K562 (cell line): ENCODE data around the gene SORCS1. TPM values are rescaled to one million over a fixed set of nuclear protein-coding genes. Genes with fewer than 3 reads are reported as not detected.

ENCODE experiments used
- ATAC-seq: fragments of 200-7000 bp; cut with Tn5 transposase; 3 replicates; pipeline ENCODE4 v1.9.1; 2020; ENCODE audit warnings: moderate library complexity
- BruUV-seq: library from RNA; stranded (reverse); fragments of 400-500 nt; replicated peaks from 2 replicates; lab custom pipeline; 2021; lab: Mats Ljungman, UMichigan
- CTCF ChIA-PET: fragments of 300-600 bp; formaldehyde crosslinking; extraction: SDS; loops from one replicate; lab custom pipeline; 2021; ENCODE audit warnings: low intra/inter-chr PET ratio; lab: Yijun Ruan, JAX
- POLR2A ChIA-PET: fragments of 300-600, 350-650 bp; sonication (Branson Sonifier 250); formaldehyde crosslinking; extraction: SDS; loops from one replicate; lab custom pipeline; 2021; ENCODE audit warnings: antibody characterized with exemption, inconsistent platforms; lab: Yijun Ruan, JAX
- DNase-seq, 4 experiments: peaks; one replicate each; pipeline versions ENCODE4 v3.0.0 to v3.0.0-alpha.2; 2011 to 2018; ENCODE audit warnings: low spot score in 3 of 4, mixed read lengths in 3 of 4; ENCODE audit errors: extremely low read depth in 1 of 4
- FAIRE-seq: peaks from 2 replicates; lab custom pipeline; 2011; peaks lifted over from hg19 to GRCh38; lab: Jason Lieb, UNC
- H2AFZ ChIP-seq: 2 replicates; pipeline ENCODE4 v1.6.0; 2011; ENCODE audit warnings: low read depth, low read length, control low read depth, inconsistent platforms
- H3K27ac ChIP-seq: fragments of 200-600 bp; 3 replicates; pipeline ENCODE4 v1.8.0; 2011; ENCODE audit warnings: low read depth, mild to moderate bottlenecking, control low read depth, inconsistent platforms, low read length, moderate library complexity, mixed read lengths; ENCODE audit errors: extremely low read depth
- H3K27me3 ChIP-seq, 2 experiments: fragments of 300-600 bp in 1 of 2; 2 replicates in 1 of 2; 3 replicates in 1 of 2; pipeline versions ENCODE4 v1.6.0 to v1.8.0; 2011; ENCODE audit warnings: inconsistent platforms in 2 of 2, low read length in 2 of 2, mild to moderate bottlenecking in 1 of 2, mixed read lengths in 1 of 2, moderate library complexity in 1 of 2; ENCODE audit not compliant: control insufficient read depth in 2 of 2, insufficient read depth in 2 of 2
- H3K36me3 ChIP-seq: fragments of 300-600 bp; 3 replicates; pipeline ENCODE4 v1.8.0; 2011; ENCODE audit warnings: mild to moderate bottlenecking, low read length, inconsistent platforms; ENCODE audit not compliant: control insufficient read depth, insufficient read depth
- H3K4me1 ChIP-seq, 2 experiments: fragments of 200-600 bp in 1 of 2; replicated peaks in 1 of 2; 2 replicates in 1 of 2; 3 replicates in 1 of 2; pipeline versions ENCODE4 v1.5.1 to v1.8.0; 2011; ENCODE audit warnings: inconsistent platforms in 2 of 2, low read length in 2 of 2, mild to moderate bottlenecking in 1 of 2, mixed read lengths in 1 of 2, moderate library complexity in 1 of 2; ENCODE audit not compliant: control insufficient read depth in 2 of 2, insufficient read depth in 2 of 2
- H3K4me2 ChIP-seq: 2 replicates; pipeline ENCODE4 v1.6.1; 2011; ENCODE audit warnings: low read length, control low read depth, inconsistent platforms, mixed read lengths; ENCODE audit not compliant: insufficient read depth
- H3K4me3 ChIP-seq: fragments of 200-600 bp; sonication (generic), shearing (Covaris generic); 2 replicates; pipeline ENCODE4 v1.5.1; 2016; ENCODE audit warnings: control low read depth, inconsistent platforms
- H3K79me2 ChIP-seq: fragments of 200-600 bp; 3 replicates; pipeline ENCODE4 v1.8.0; 2011; ENCODE audit warnings: low read length, inconsistent platforms; ENCODE audit not compliant: control insufficient read depth, insufficient read depth
- H3K9ac ChIP-seq, 2 experiments: 2 replicates each; pipeline versions ENCODE4 v1.6.0 to v1.6.1; 2011; ENCODE audit warnings: low read depth in 2 of 2, low read length in 2 of 2, control low read depth in 1 of 2, inconsistent platforms in 1 of 2, mild to moderate bottlenecking in 1 of 2, mixed read lengths in 1 of 2; ENCODE audit not compliant: insufficient read depth in 1 of 2
- H3K9me1 ChIP-seq: one replicate; pipeline ENCODE4 v1.6.0; 2011; ENCODE audit warnings: inconsistent platforms, mild to moderate bottlenecking, low read length, moderate library complexity; ENCODE audit not compliant: control insufficient read depth, insufficient read depth
- H3K9me3 ChIP-seq: replicated peaks from 2 replicates; pipeline ENCODE4 v1.5.1; 2011; ENCODE audit warnings: low read depth, low read length, inconsistent platforms; ENCODE audit not compliant: control insufficient read depth, insufficient read depth
- H4K20me1 ChIP-seq: replicated peaks from 2 replicates; pipeline ENCODE4 v1.6.1; 2011; ENCODE audit warnings: low read length, inconsistent platforms, mixed read lengths; ENCODE audit not compliant: control insufficient read depth, insufficient read depth
- ARID1B ChIP-seq: fragments of 450-650 bp; IDR thresholded peaks from 2 replicates; pipeline ENCODE4 v1.6.1; 2016; ENCODE audit warnings: antibody characterized with exemption, mild to moderate bottlenecking, inconsistent platforms
- BDP1 ChIP-seq: IDR thresholded peaks from 3 replicates; pipeline ENCODE4 v1.6.1; 2011; ENCODE audit not compliant: insufficient read length, insufficient read depth
- CBFB ChIP-seq: sonication (generic); formaldehyde crosslinking; IDR thresholded peaks from 2 replicates; pipeline ENCODE4 v1.4.0; 2020; ENCODE audit warnings: mild to moderate bottlenecking, missing genetic modification reagents
- CBX8 ChIP-seq: fragments of 200-600 bp; sonication (generic); IDR thresholded peaks from 2 replicates; pipeline ENCODE4 v1.6.1; 2012; ENCODE audit warnings: borderline replicate concordance, mixed run types, low read depth, mild to moderate bottlenecking, moderate library complexity, mixed read lengths, low read length, control low read depth, inconsistent platforms; ENCODE audit not compliant: poor library complexity, severe bottlenecking; ENCODE audit errors: extremely low read depth
- CXXC5 ChIP-seq: fragments of 250-450 bp; sonication (Bioruptor Pico); IDR thresholded peaks from 2 replicates; pipeline ENCODE4 v1.8.0; 2022; ENCODE audit warnings: inconsistent platforms, mild to moderate bottlenecking, moderate library complexity
- FOXP4 ChIP-seq: sonication (generic); formaldehyde crosslinking; IDR thresholded peaks from 2 replicates; pipeline ENCODE4 v1.8.0; 2022; ENCODE audit warnings: mild to moderate bottlenecking, missing genetic modification reagents, borderline replicate concordance
- POLR2H ChIP-seq: IDR thresholded peaks from 2 replicates; pipeline ENCODE4 v1.6.1; 2016; ENCODE audit warnings: missing genetic modification characterization, low read depth, mild to moderate bottlenecking, control low read depth, missing compliant biosample characterization, moderate library complexity
- RHOXF2B ChIP-seq: fragments of 250-450 bp; sonication (Bioruptor Pico); conservative IDR thresholded peaks from 2 replicates; pipeline ENCODE4 v1.5.1; 2021
- ZFP91 ChIP-seq: sonication (generic); formaldehyde crosslinking; IDR thresholded peaks from 2 replicates; pipeline ENCODE4 v1.8.0; 2022; ENCODE audit warnings: mild to moderate bottlenecking, missing genetic modification reagents
- ZFPM2 ChIP-seq: fragments of 250-450 bp; sonication (Bioruptor Pico); IDR thresholded peaks from 2 replicates; pipeline ENCODE4 v1.5.1; 2022; ENCODE audit warnings: mild to moderate bottlenecking
- ZKSCAN1 ChIP-seq: fragments of 150-350 bp; IDR thresholded peaks from 2 replicates; pipeline ENCODE4 v1.6.1; 2016; ENCODE audit warnings: low read depth, low read length
- ZNF253 ChIP-seq: fragments of 250-450 bp; sonication (Bioruptor Pico); conservative IDR thresholded peaks from 2 replicates; pipeline ENCODE4 v1.6.1; 2021; ENCODE audit warnings: mild to moderate bottlenecking
- ZNF561 ChIP-seq: fragments of 450-650 bp; formaldehyde crosslinking; conservative IDR thresholded peaks from 2 replicates; pipeline ENCODE4 v1.4.0; 2020; ENCODE audit warnings: mild to moderate bottlenecking, moderate library complexity
- ZSCAN29 ChIP-seq: fragments of 450-650 bp; IDR thresholded peaks from 2 replicates; pipeline ENCODE4 v1.6.1; 2017
- ZSCAN32 ChIP-seq: fragments of 450-650 bp; formaldehyde crosslinking; IDR thresholded peaks from 2 replicates; pipeline ENCODE4 v1.4.0; 2020; ENCODE audit warnings: mild to moderate bottlenecking, moderate library complexity
- WGBS: fragments of 100-300 bp; shearing (Covaris generic); methylation state at CpG from one replicate; pipeline ENCODE4 v1.1.6; 2016; ENCODE audit warnings: low coverage, mixed read lengths; ENCODE audit not compliant: insufficient coverage; ENCODE audit errors: missing lambda C conversion rate; 5-methylcytosine and 5-hydroxymethylcytosine counted together
- in situ Hi-C: fragments of 300-500 bp; cut with MboI; formaldehyde crosslinking; loops from 4 replicates; pipeline ENCODE4 v1.15.0; 2018; ENCODE audit warnings: inconsistent platforms, mixed read lengths
- intact Hi-C: fragments of 100-400 bp; cut with micrococcal nuclease; formaldehyde crosslinking; loops from 2 replicates; pipeline ENCODE4 v1.14.2; 2022
- polyA plus RNA-seq, 8 experiments: library from polyadenylated mRNA; depleted of rRNA in 4 of 8; stranded (reverse) in 5 of 8; unstranded in 3 of 8; fragments of >200 nt; fragmentation: Nextera tagmentation in 2 of 8; fragmentation: Illumina TruSeq in 1 of 8; extraction: Ambion mirVana in 2 of 8; extraction: Trizol in 1 of 8; gene quantifications; 2 replicates each; pipeline versions ENCODE4 v1.2.1 to v1.2.3, GENCODE V29; 2011 to 2014; ENCODE audit warnings: inconsistent platforms in 1 of 8, missing spikeins in 1 of 8
- total RNA-seq, 7 experiments: library from RNA; depleted of rRNA in 6 of 7; stranded (reverse); fragments of >200 nt in 6 of 7; fragmentation: Illumina TruSeq in 2 of 7; extraction: Trizol in 2 of 7; gene quantifications; 2 replicates each; pipeline versions ENCODE4 v1.2.1 to v1.2.3, GENCODE V29; 2011 to 2021; ENCODE audit warnings: low replicate concordance in 1 of 7

The SORCS1 gene
- total and polyA plus RNA-seq, 9 of the 15 experiments (the other 6 are each of a cell fraction or from before 2014, with no cell fraction given) = 1.5 to 3.9 (median 2.7) TPM

- FAIRE-seq (no peak), DNase-seq (no peak), ATAC-seq (no peak)
- CTCF ChIA-PET = no interaction called here
- H4K20me1 ChIP-seq = no peaks in the 10 kb centered on the region
- H2AFZ ChIP-seq = no peak overlapping the region
- no peaks in the 10 kb centered on the region for H3K9me1 ChIP-seq
- no peaks in the 10 kb centered on the region for H3K79me2 ChIP-seq
- POLR2A ChIA-PET = interaction anchor here (0.6 to 1.4 kb wide), 3 partner anchors 10 to 13 kb away, joined by 3 to 5 read pairs (median 3); no protein-coding TSS in a partner anchor
- H3K27me3 ChIP-seq = no peaks in the 10 kb centered on the region
- H3K9me3 ChIP-seq = no peaks in the 10 kb centered on the region
- WGBS = 53% methylated on average over 3 of the region's 3 CpGs
- H3K9ac ChIP-seq = no peak overlapping the region
- H3K4me3 ChIP-seq = no peak overlapping the region
- no peaks in the 10 kb centered on the region; a peak in 1 of 5 replicates for H3K4me1 ChIP-seq
- H3K36me3 ChIP-seq = no peaks in the 10 kb centered on the region
- in situ Hi-C loops (no loop called here), intact Hi-C loops (no loop called here)
- no peak for TF ChIP-seq ZFP91
- no peak for TF ChIP-seq ZNF561
- TF ChIP-seq FOXP4 (CRISPR knock-in tag) = no peak
- TF ChIP-seq RHOXF2B = no peak
- no peak for TF ChIP-seq ARID1B
- TF ChIP-seq CXXC5 (CRISPR knock-in tag) = no peak
- TF ChIP-seq ZSCAN32 = no peak
- no peak for TF ChIP-seq ZKSCAN1
- TF ChIP-seq ZSCAN29 = no peak
- no peak for TF ChIP-seq CBFB (CRISPR knock-in tag)
- TF ChIP-seq BDP1 = no peak
- TF ChIP-seq ZNF253 = no peak
- TF ChIP-seq POLR2H (tag) = no peak
- no peak for TF ChIP-seq ZFPM2 (CRISPR knock-in tag)
- TF ChIP-seq CBX8 = no peak
- no TSS peak for BruUV-seq
- H3K27ac ChIP-seq = no peak overlapping the region
- no peak overlapping the region for H3K4me2 ChIP-seq
Measured at GRCh38 chr10:107043461-107043860, 121.0 kb downstream of the SORCS1 start.
